Measurements from ENCODE around the gene ZC3H12D. TPM values are rescaled to one million over a fixed set of nuclear protein-coding genes. Genes with fewer than 3 reads are reported as not detected.
A peak's percentile ranks its signal among the peaks of the same experiment; 100 is the strongest.

ZC3H12D gene
- total RNA-seq, 3 donors from 2014 or later (not counting 1 experiment from before 2014, with no cell fraction given): 0.49 to 7.7 (median 4.1) TPM

- no peaks in the 10 kb centered on the region for H3K27me3 Mint-ChIP-seq (ENCODE audit: low read depth in 2 of 2)
- ATAC-seq (no peak), DNase-seq (no peak)
- no peaks in the 10 kb centered on the region for H3K9me3 ChIP-seq (ENCODE audit: control insufficient read depth, insufficient read depth, low read length)
- no peaks in the 10 kb centered on the region for H3K36me3 Mint-ChIP-seq
- 84% methylated on average over 2 of the region's 2 CpGs for WGBS (ENCODE audit: insufficient coverage)
- H3K4me3 ChIP-seq (ENCODE audit: low read length): no peak overlapping the region
- no peak overlapping the region for H3K4me3 Mint-ChIP-seq
- H3K4me1 Mint-ChIP-seq: no peaks in the 10 kb centered on the region
- no peaks in the 10 kb centered on the region for H3K27me3 ChIP-seq (ENCODE audit: control insufficient read depth, insufficient read depth, low read length)
- H3K36me3 ChIP-seq (ENCODE audit: control insufficient read depth, insufficient read depth, low read length): no peaks in the 10 kb centered on the region
- peaks cover 31% of the 10 kb centered on the region for H3K4me1 ChIP-seq (ENCODE audit: control insufficient read depth, insufficient read depth, low read length)
- intact Hi-C loops (cut with micrococcal nuclease): no loop called here
- no peak overlapping the region for H3K27ac Mint-ChIP-seq
- H3K27ac ChIP-seq (ENCODE audit: low read length): no peak overlapping the region
- no peak for TF ChIP-seq CTCF (IDR thresholded peaks at IDR 0.05)
- H3K9me3 Mint-ChIP-seq: no peaks in the 10 kb centered on the region
Observed at GRCh38 chr6:149470948-149471347, 13.9 kb downstream of the ZC3H12D start.

- no peaks in the 10 kb centered on the region for H3K27me3 ChIP-seq (ENCODE audit: control insufficient read depth, insufficient read depth, low read length)
- H3K4me3 ChIP-seq (ENCODE audit: low read length): no peak overlapping the region
- no peaks in the 10 kb centered on the region for H3K36me3 Mint-ChIP-seq
- H3K4me1 ChIP-seq (ENCODE audit: control insufficient read depth, insufficient read depth, low read length): peaks cover 26% of the 10 kb centered on the region
- no peaks in the 10 kb centered on the region for H3K4me1 Mint-ChIP-seq
- H3K9me3 Mint-ChIP-seq: no peaks in the 10 kb centered on the region
- no peak for TF ChIP-seq CTCF (IDR thresholded peaks at IDR 0.05)
- no peaks in the 10 kb centered on the region for H3K9me3 ChIP-seq (ENCODE audit: control insufficient read depth, insufficient read depth, low read length)
- intact Hi-C loops (cut with micrococcal nuclease): no loop called here
- H3K27ac ChIP-seq (ENCODE audit: low read length): peak overlapping the region; percentile 65
- no peak overlapping the region for H3K4me3 Mint-ChIP-seq
- no peak for DNase-seq
- peaks cover 0 to 4% of the 10 kb centered on the region in 2 donors for H3K27me3 Mint-ChIP-seq (ENCODE audit: low read depth in 2 of 2)
- no peak for ATAC-seq
- H3K36me3 ChIP-seq (ENCODE audit: control insufficient read depth, insufficient read depth, low read length): no peaks in the 10 kb centered on the region
- H3K27ac Mint-ChIP-seq: no peak overlapping the region
- WGBS (ENCODE audit: insufficient coverage): 56% methylated on average over 2 of the region's 2 CpGs
Observed at GRCh38 chr6:149468179-149468578, 16.6 kb downstream of the ZC3H12D start.

- WGBS (ENCODE audit: insufficient coverage): 84% methylated on average over 4 of the region's 4 CpGs
- no peaks in the 10 kb centered on the region for H3K4me1 Mint-ChIP-seq
- no peak overlapping the region for H3K4me3 Mint-ChIP-seq
- Histone ChIP-seq H3K27ac (ENCODE audit: low read length) (peak overlapping the region; percentile 47), H3K4me3 (ENCODE audit: low read length) (no peak overlapping the region), H3K9me3 (ENCODE audit: control insufficient read depth, insufficient read depth, low read length) (no peaks in the 10 kb centered on the region), H3K4me1 (ENCODE audit: control insufficient read depth, insufficient read depth, low read length) (peaks cover 26% of the 10 kb centered on the region), H3K27me3 (ENCODE audit: control insufficient read depth, insufficient read depth, low read length) (no peaks in the 10 kb centered on the region), H3K36me3 (ENCODE audit: control insufficient read depth, insufficient read depth, low read length) (no peaks in the 10 kb centered on the region)
- no peaks in the 10 kb centered on the region for H3K36me3 Mint-ChIP-seq
- no peak for ATAC-seq
- no peak overlapping the region for H3K27ac Mint-ChIP-seq
- TF ChIP-seq CTCF (IDR thresholded peaks at IDR 0.05): no peak
- H3K9me3 Mint-ChIP-seq: no peaks in the 10 kb centered on the region
- intact Hi-C loops (cut with micrococcal nuclease): no loop called here
- peaks cover 0 to 4% of the 10 kb centered on the region in 2 donors for H3K27me3 Mint-ChIP-seq (ENCODE audit: low read depth in 2 of 2)
- DNase-seq: no peak
Observed at GRCh38 chr6:149467265-149467664, 17.5 kb downstream of the ZC3H12D start.

- no peak overlapping the region for H3K4me3 Mint-ChIP-seq
- 63% methylated on average over 8 of the region's 8 CpGs for WGBS (ENCODE audit: insufficient coverage)
Observed at GRCh38 chr6:149464411-149464810, 20.4 kb downstream of the ZC3H12D start.

More at GRCh38 chr6:149464411-149464810, 20.4 kb downstream of the ZC3H12D start:
- Mint-ChIP-seq H3K4me1 (no peaks in the 10 kb centered on the region), H3K36me3 (no peaks in the 10 kb centered on the region), H3K27ac (peak overlapping the region in 1 of 2 donors; percentile 20), H3K9me3 (no peaks in the 10 kb centered on the region), H3K27me3 (ENCODE audit: low read depth in 2 of 2) (peaks cover 0 to 4% of the 10 kb centered on the region in 2 donors)
- Histone ChIP-seq H3K9me3 (ENCODE audit: control insufficient read depth, insufficient read depth, low read length) (no peaks in the 10 kb centered on the region), H3K36me3 (ENCODE audit: control insufficient read depth, insufficient read depth, low read length) (peaks cover 7% of the 10 kb centered on the region), H3K27ac (ENCODE audit: low read length) (no peak overlapping the region), H3K4me1 (ENCODE audit: control insufficient read depth, insufficient read depth, low read length) (peaks cover 17% of the 10 kb centered on the region), H3K4me3 (ENCODE audit: low read length) (no peak overlapping the region), H3K27me3 (ENCODE audit: control insufficient read depth, insufficient read depth, low read length) (no peaks in the 10 kb centered on the region)
- no peak for ATAC-seq
- TF ChIP-seq CTCF (IDR thresholded peaks at IDR 0.05): no peak
- no peak for DNase-seq
- intact Hi-C loops (cut with micrococcal nuclease): no loop called here
